Upper lobe of left lung (tissue), 6 donors: ENCODE measurements around the gene TCF7L2. TPM values are rescaled to one million over a fixed set of nuclear protein-coding genes. Genes with fewer than 3 reads are reported as not detected.

Experiments
- ATAC-seq, 2 donors: fragments of 200-7000 bp; cut with Tn5 transposase; one replicate each; pipeline ENCODE4 v1.9.1; 2022; ENCODE audit warnings: mild to moderate bottlenecking in 2 of 2, moderate library complexity in 2 of 2; ENCODE audit not compliant: low FRiP score in 2 of 2
- DNase-seq, 2 donors: peaks; one replicate each; pipeline ENCODE4 v3.0.0-alpha.2; 2019 to 2020
- H3K27ac ChIP-seq, 4 donors: fragments of 200-600 bp; sonication (generic); one replicate each; pipeline ENCODE4 v1.5.1; 2016 to 2019
- H3K27me3 ChIP-seq, 4 donors: fragments of 200-600 bp; sonication (generic); one replicate each; pipeline ENCODE4 v1.5.1; 2017 to 2019
- H3K36me3 ChIP-seq, 4 donors: fragments of 200-600 bp; sonication (generic); one replicate each; pipeline ENCODE4 v1.5.1; 2016 to 2019
- H3K4me1 ChIP-seq, 4 donors: fragments of 200-600 bp; sonication (generic); one replicate each; pipeline ENCODE4 v1.5.1; 2018 to 2019
- H3K4me3 ChIP-seq, 4 donors: fragments of 200-600 bp; sonication (generic); one replicate each; pipeline ENCODE4 v1.5.1; 2017 to 2019; ENCODE audit warnings: mild to moderate bottlenecking in 2 of 4, moderate library complexity in 1 of 4
- H3K9me3 ChIP-seq, 4 donors: fragments of 200-600 bp; sonication (generic); one replicate each; pipeline ENCODE4 v1.5.1; 2018 to 2019
- CTCF ChIP-seq, 6 experiments: fragments of 450-650 bp in 4 of 6; fragments of 200-600 bp in 2 of 6; sonication (generic) in 2 of 6; IDR thresholded peaks; one replicate each; pipeline ENCODE4 v1.5.1; 2016 to 2019; ENCODE audit warnings: antibody characterized with exemption in 6 of 6
- EP300 ChIP-seq, 4 donors: sonication (generic); formaldehyde crosslinking; IDR thresholded peaks; one replicate each; pipeline ENCODE4 v1.5.1; 2017; ENCODE audit warnings: antibody characterized with exemption in 4 of 4, control low read depth in 2 of 4
- POLR2A ChIP-seq, 4 donors: fragments of 450-650 bp; IDR thresholded peaks; one replicate each; pipeline ENCODE4 v1.5.1; 2016 to 2017; ENCODE audit warnings: antibody characterized with exemption in 4 of 4, mild to moderate bottlenecking in 2 of 4
- POLR2AphosphoS5 ChIP-seq, 2 donors: sonication (generic); formaldehyde crosslinking; IDR thresholded peaks; one replicate each; pipeline ENCODE4 v1.5.1; 2017; ENCODE audit warnings: antibody characterized with exemption in 2 of 2
- WGBS, 2 donors: methylation state at CpG; one replicate each; pipeline ENCODE4 v1.1.5; 2017 to 2018; 5-methylcytosine and 5-hydroxymethylcytosine counted together
- total RNA-seq, 6 donors: library from RNA; depleted of rRNA in 4 of 6; stranded (reverse); fragments of >200 nt in 4 of 6; gene quantifications; one replicate each; pipeline versions ENCODE4 v1.1.0 to v1.2.1, GENCODE V29; 2016 to 2021
- donor health status: DM: no; HTN: no; CAD: no; lungs with moderate emphysema.
- donor health status: DM: no; HTN: yes; CAD: no; lungs with severe emphysema.

Gene TCF7L2
- total RNA-seq, 6 donors from 2014 or later, result 15.5 to 80.3 (median 48.1) TPM

GRCh38 chr10:112967200-112967599 lies 17.2 kb downstream of the TCF7L2 start:
- Histone ChIP-seq H3K4me1 (peaks cover 11 to 30% (median 21%) of the 10 kb centered on the region in 4 donors), H3K4me3 (no peak overlapping the region), H3K27me3 (no peaks in the 10 kb centered on the region), H3K9me3 (no peaks in the 10 kb centered on the region), H3K36me3 (peaks cover 0 to 13% (median 6%) of the 10 kb centered on the region in 4 donors), H3K27ac (no peak overlapping the region)
- ATAC-seq (no peak), DNase-seq (no peak)
- 89 to 91% methylated on average over 5 of the region's 5 CpGs for WGBS, 2 donors
- TF ChIP-seq POLR2AphosphoS5 (IDR thresholded peaks at IDR 0.05) (no peak), CTCF (IDR thresholded peaks at IDR 0.05) (no peak), POLR2A (IDR thresholded peaks at IDR 0.05) (no peak), EP300 (IDR thresholded peaks at IDR 0.05) (no peak)

- Histone ChIP-seq H3K9me3 (no peaks in the 10 kb centered on the region), H3K4me1 (peaks cover 6 to 22% (median 13%) of the 10 kb centered on the region in 4 donors), H3K27me3 (no peaks in the 10 kb centered on the region), H3K36me3 (peaks cover 3 to 19% (median 6%) of the 10 kb centered on the region in 4 donors), H3K27ac (no peak overlapping the region), H3K4me3 (no peak overlapping the region)
- WGBS, 2 donors, result 87 to 98% methylated on average over 2 of the region's 2 CpGs
- ATAC-seq (no peak), DNase-seq (no peak)
- TF ChIP-seq POLR2A (IDR thresholded peaks at IDR 0.05) (no peak), POLR2AphosphoS5 (IDR thresholded peaks at IDR 0.05) (no peak), CTCF (IDR thresholded peaks at IDR 0.05) (no peak), EP300 (IDR thresholded peaks at IDR 0.05) (no peak)
These were observed 19.1 kb downstream of the TCF7L2 start for GRCh38 chr10:112969131-112969530.

- WGBS, 2 donors, result 81 to 94% methylated on average over 2 of the region's 2 CpGs
- no peak for ATAC-seq
- peaks cover 5 to 18% (median 9%) of the 10 kb centered on the region in 4 donors for H3K4me1 ChIP-seq
- no peaks in the 10 kb centered on the region for H3K9me3 ChIP-seq
- no peak for DNase-seq
- H3K36me3 ChIP-seq, result peaks cover 3 to 19% (median 6%) of the 10 kb centered on the region in 4 donors
- no peaks in the 10 kb centered on the region for H3K27me3 ChIP-seq
- no peak overlapping the region for H3K4me3 ChIP-seq
- TF ChIP-seq EP300 (IDR thresholded peaks at IDR 0.05) (no peak), POLR2A (IDR thresholded peaks at IDR 0.05) (no peak), POLR2AphosphoS5 (IDR thresholded peaks at IDR 0.05) (no peak), CTCF (IDR thresholded peaks at IDR 0.05) (no peak)
- no peak overlapping the region for H3K27ac ChIP-seq
These were observed 19.5 kb downstream of the TCF7L2 start for GRCh38 chr10:112969542-112969941.

GRCh38 chr10:112970021-112970420 lies 20.0 kb downstream of the TCF7L2 start:
- Histone ChIP-seq H3K4me1 (peaks cover 5 to 13% (median 8%) of the 10 kb centered on the region in 4 donors), H3K27ac (no peak overlapping the region), H3K4me3 (no peak overlapping the region), H3K36me3 (peaks cover 3 to 19% (median 6%) of the 10 kb centered on the region in 4 donors), H3K27me3 (no peaks in the 10 kb centered on the region), H3K9me3 (no peaks in the 10 kb centered on the region)
- 89 to 97% methylated on average over 4 of the region's 4 CpGs for WGBS, 2 donors
- ATAC-seq, result no peak
- TF ChIP-seq POLR2AphosphoS5 (IDR thresholded peaks at IDR 0.05), result no peak
- no peak for DNase-seq

GRCh38 chr10:112972606-112973005 lies 22.6 kb downstream of the TCF7L2 start:
- no peak for ATAC-seq
- no peak overlapping the region for H3K27ac ChIP-seq
- H3K36me3 ChIP-seq, result peaks cover 3 to 19% (median 6%) of the 10 kb centered on the region in 4 donors
- WGBS, 2 donors, result 99 to 100% methylated on average over 5 of the region's 5 CpGs
- no peak for DNase-seq
- H3K4me1 ChIP-seq, result no peaks in the 10 kb centered on the region
- no peaks in the 10 kb centered on the region for H3K9me3 ChIP-seq
- no peak overlapping the region for H3K4me3 ChIP-seq
- TF ChIP-seq CTCF (IDR thresholded peaks at IDR 0.05), result no peak
- no peak for TF ChIP-seq POLR2AphosphoS5 (IDR thresholded peaks at IDR 0.05)
- TF ChIP-seq POLR2A (IDR thresholded peaks at IDR 0.05), result no peak
- TF ChIP-seq EP300 (IDR thresholded peaks at IDR 0.05), result no peak
- H3K27me3 ChIP-seq, result no peaks in the 10 kb centered on the region
